ENCODE measurements around the gene MRPL28. TPM values are rescaled to one million over a fixed set of nuclear protein-coding genes. Genes with fewer than 3 reads are reported as not detected.
A peak's percentile ranks its signal among the peaks of the same experiment; 100 is the strongest.

The MRPL28 gene
- total and polyA plus RNA-seq, 4 donors: 35.5 to 107 (median 40.3) TPM

- Histone ChIP-seq H3K36me3 (ENCODE audit: control insufficient read depth in 1 of 2, insufficient read depth in 2 of 2, low read length in 1 of 2) (peaks cover 0 to 7% of the 10 kb centered on the region in 2 donors), H3K27ac (ENCODE audit: low read depth in 1 of 2, low read length in 2 of 2) (no peak overlapping the region), H3K4me1 (ENCODE audit: control insufficient read depth in 1 of 2, insufficient read depth in 2 of 2, low read length in 2 of 2) (no peaks in the 10 kb centered on the region), H3K9me3 (ENCODE audit: control insufficient read depth, low read length) (no peaks in the 10 kb centered on the region), H3K27me3 (ENCODE audit: control insufficient read depth in 1 of 2, insufficient read depth in 2 of 2, low read length in 1 of 2) (no peaks in the 10 kb centered on the region), H3K4me3 (ENCODE audit: low read length in 2 of 2) (no peak overlapping the region)
- no peak for DNase-seq
- WGBS, 2 donors: 92% methylated on average over 31 of the region's 31 CpGs
- no peak for ATAC-seq (ENCODE audit: low FRiP score)
- intact Hi-C loops (cut with DNase I): no loop called here
Measured at GRCh38 chr16:371515-372301, 1.4 kb upstream of the MRPL28 start.

GRCh38 chr16:370979-371514 is 709 bp upstream of the MRPL28 start:
- Histone ChIP-seq H3K36me3 (ENCODE audit: control insufficient read depth in 1 of 2, insufficient read depth in 2 of 2, low read length in 1 of 2) (peaks cover 0 to 9% of the 10 kb centered on the region in 2 donors), H3K9me3 (ENCODE audit: control insufficient read depth, low read length) (no peaks in the 10 kb centered on the region), H3K4me1 (ENCODE audit: control insufficient read depth in 1 of 2, insufficient read depth in 2 of 2, low read length in 2 of 2) (no peaks in the 10 kb centered on the region), H3K27ac (ENCODE audit: low read depth in 1 of 2, low read length in 2 of 2) (no peak overlapping the region), H3K4me3 (ENCODE audit: low read length in 2 of 2) (no peak overlapping the region), H3K27me3 (ENCODE audit: control insufficient read depth in 1 of 2, insufficient read depth in 2 of 2, low read length in 1 of 2) (no peaks in the 10 kb centered on the region)
- 42 to 54% methylated on average over 8 to 10 of the region's 10 CpGs for WGBS, 2 donors
- DNase-seq (no peak), ATAC-seq (ENCODE audit: low FRiP score) (no peak)
- intact Hi-C loops (cut with DNase I): no loop called here

GRCh38 chr16:369866-370436 is 387 bp downstream of the MRPL28 start:
- Histone ChIP-seq H3K36me3 (ENCODE audit: control insufficient read depth in 1 of 2, insufficient read depth in 2 of 2, low read length in 1 of 2) (peaks cover 0 to 9% of the 10 kb centered on the region in 2 donors), H3K9me3 (ENCODE audit: control insufficient read depth, low read length) (no peaks in the 10 kb centered on the region), H3K4me3 (ENCODE audit: low read length in 2 of 2) (no peak overlapping the region), H3K27me3 (ENCODE audit: control insufficient read depth in 1 of 2, insufficient read depth in 2 of 2, low read length in 1 of 2) (no peaks in the 10 kb centered on the region), H3K27ac (ENCODE audit: low read depth in 1 of 2, low read length in 2 of 2) (no peak overlapping the region), H3K4me1 (ENCODE audit: control insufficient read depth in 1 of 2, insufficient read depth in 2 of 2, low read length in 2 of 2) (no peaks in the 10 kb centered on the region)
- intact Hi-C loops (cut with DNase I): no loop called here
- DNase-seq (no peak), ATAC-seq (ENCODE audit: low FRiP score) (peak; percentile 42)
- 13 to 15% methylated on average over 38 to 44 of the region's 44 CpGs for WGBS, 2 donors

GRCh38 chr16:369275-369865 is 968 bp downstream of the MRPL28 start:
- H3K36me3 ChIP-seq (ENCODE audit: control insufficient read depth in 1 of 2, insufficient read depth in 2 of 2, low read length in 1 of 2): peaks cover 0 to 7% of the 10 kb centered on the region in 2 donors
- 82 to 85% methylated on average over 18 to 20 of the region's 20 CpGs for WGBS, 2 donors
- no peak overlapping the region for H3K27ac ChIP-seq (ENCODE audit: low read depth in 1 of 2, low read length in 2 of 2)
- intact Hi-C loops (cut with DNase I): no loop called here
- H3K4me3 ChIP-seq (ENCODE audit: low read length in 2 of 2): no peak overlapping the region
- ATAC-seq (ENCODE audit: low FRiP score) (no peak), DNase-seq (no peak)
- H3K9me3 ChIP-seq (ENCODE audit: control insufficient read depth, low read length): no peaks in the 10 kb centered on the region
- no peaks in the 10 kb centered on the region for H3K4me1 ChIP-seq (ENCODE audit: control insufficient read depth in 1 of 2, insufficient read depth in 2 of 2, low read length in 2 of 2)
- no peaks in the 10 kb centered on the region for H3K27me3 ChIP-seq (ENCODE audit: control insufficient read depth in 1 of 2, insufficient read depth in 2 of 2, low read length in 1 of 2)

- intact Hi-C loops (cut with DNase I): no loop called here
Measured at GRCh38 chr16:368388-369158, 1.8 kb downstream of the MRPL28 start.

GRCh38 chr16:367333-367903 is 2.9 kb downstream of the MRPL28 start:
- H3K27me3 ChIP-seq (ENCODE audit: control insufficient read depth in 1 of 2, insufficient read depth in 2 of 2, low read length in 1 of 2): no peaks in the 10 kb centered on the region
- no peak overlapping the region for H3K27ac ChIP-seq (ENCODE audit: low read depth in 1 of 2, low read length in 2 of 2)
- intact Hi-C loops (cut with DNase I): no loop called here
- no peak overlapping the region for H3K4me3 ChIP-seq (ENCODE audit: low read length in 2 of 2)
- no peaks in the 10 kb centered on the region for H3K4me1 ChIP-seq (ENCODE audit: control insufficient read depth in 1 of 2, insufficient read depth in 2 of 2, low read length in 2 of 2)
- DNase-seq (no peak), ATAC-seq (ENCODE audit: low FRiP score) (no peak)
- 95% methylated on average over 18 of the region's 18 CpGs for WGBS, 2 donors
- no peaks in the 10 kb centered on the region for H3K9me3 ChIP-seq (ENCODE audit: control insufficient read depth, low read length)
- H3K36me3 ChIP-seq (ENCODE audit: control insufficient read depth in 1 of 2, insufficient read depth in 2 of 2, low read length in 1 of 2): peaks cover 0 to 4% of the 10 kb centered on the region in 2 donors

More at GRCh38 chr16:368388-369158, 1.8 kb downstream of the MRPL28 start:
- 94% methylated on average over 29 of the region's 29 CpGs for WGBS, 2 donors
- DNase-seq: no peak
- no peaks in the 10 kb centered on the region for H3K9me3 ChIP-seq (ENCODE audit: control insufficient read depth, low read length)
- H3K27ac ChIP-seq (ENCODE audit: low read depth in 1 of 2, low read length in 2 of 2): no peak overlapping the region
- ATAC-seq (ENCODE audit: low FRiP score): no peak
- H3K27me3 ChIP-seq (ENCODE audit: control insufficient read depth in 1 of 2, insufficient read depth in 2 of 2, low read length in 1 of 2): no peaks in the 10 kb centered on the region
- no peaks in the 10 kb centered on the region for H3K4me1 ChIP-seq (ENCODE audit: control insufficient read depth in 1 of 2, insufficient read depth in 2 of 2, low read length in 2 of 2)
- no peak overlapping the region for H3K4me3 ChIP-seq (ENCODE audit: low read length in 2 of 2)
- H3K36me3 ChIP-seq (ENCODE audit: control insufficient read depth in 1 of 2, insufficient read depth in 2 of 2, low read length in 1 of 2): peaks cover 0 to 4% of the 10 kb centered on the region in 2 donors

GRCh38 chr16:366476-366875 is 3.9 kb downstream of the MRPL28 start:
- no peak overlapping the region for H3K4me3 ChIP-seq (ENCODE audit: low read length in 2 of 2)
- H3K36me3 ChIP-seq (ENCODE audit: control insufficient read depth in 1 of 2, insufficient read depth in 2 of 2, low read length in 1 of 2): peaks cover 0 to 4% of the 10 kb centered on the region in 2 donors
- no peaks in the 10 kb centered on the region for H3K27me3 ChIP-seq (ENCODE audit: control insufficient read depth in 1 of 2, insufficient read depth in 2 of 2, low read length in 1 of 2)
- intact Hi-C loops (cut with DNase I): no loop called here
- H3K4me1 ChIP-seq (ENCODE audit: control insufficient read depth in 1 of 2, insufficient read depth in 2 of 2, low read length in 2 of 2): no peaks in the 10 kb centered on the region
- ATAC-seq (ENCODE audit: low FRiP score) (no peak), DNase-seq (no peak)
- H3K27ac ChIP-seq (ENCODE audit: low read depth in 1 of 2, low read length in 2 of 2): no peak overlapping the region
- WGBS, 2 donors: 89 to 92% methylated on average over 10 of the region's 10 CpGs
- H3K9me3 ChIP-seq (ENCODE audit: control insufficient read depth, low read length): no peaks in the 10 kb centered on the region
